Smooth muscle cell (in vitro differentiated cells): ENCODE measurements around the gene PRKCZ. TPM values are rescaled to one million over a fixed set of nuclear protein-coding genes. Genes with fewer than 3 reads are reported as not detected.

Experiments used
- DNase-seq: peaks from one replicate; lab custom pipeline; 2025; ENCODE audit not compliant: unreplicated experiment; lab: John Stamatoyannopoulos, UW
- H2AFZ ChIP-seq: fragments of 200-600 bp; sonication (generic); 2 replicates; pipeline ENCODE4 v1.6.0; 2016; ENCODE audit warnings: antibody characterized with exemption, low read depth, mild to moderate bottlenecking
- H3F3A ChIP-seq: fragments of 200-600 bp; sonication (generic); 2 replicates; pipeline ENCODE4 v1.6.0; 2017; ENCODE audit warnings: antibody characterized with exemption, low read depth
- H3K27ac ChIP-seq: fragments of 200-600 bp; sonication (generic); 2 replicates; pipeline ENCODE4 v1.5.1; 2016; ENCODE audit warnings: low read depth, mild to moderate bottlenecking
- H3K27me3 ChIP-seq: fragments of 200-600 bp; sonication (generic); 2 replicates; pipeline ENCODE4 v1.6.1; 2016; ENCODE audit warnings: low read depth, mild to moderate bottlenecking
- H3K36me3 ChIP-seq: fragments of 200-600 bp; sonication (generic); 2 replicates; pipeline ENCODE4 v1.5.1; 2016; ENCODE audit warnings: low read depth
- H3K4me1 ChIP-seq: fragments of 200-600 bp; sonication (generic); 2 replicates; pipeline ENCODE4 v1.5.1; 2016; ENCODE audit warnings: low read depth
- H3K4me2 ChIP-seq: fragments of 200-600 bp; sonication (generic); 2 replicates; pipeline ENCODE4 v1.6.0; 2016; ENCODE audit warnings: mild to moderate bottlenecking
- H3K4me3 ChIP-seq: fragments of 200-600 bp; sonication (generic); 2 replicates; pipeline ENCODE4 v1.5.1; 2016; ENCODE audit warnings: mild to moderate bottlenecking
- H3K79me2 ChIP-seq: fragments of 200-600 bp; sonication (generic); 2 replicates; pipeline ENCODE4 v1.6.0; 2016; ENCODE audit warnings: low read depth, mild to moderate bottlenecking
- H3K9ac ChIP-seq: fragments of 200-600 bp; sonication (generic); 2 replicates; pipeline ENCODE4 v1.6.0; 2016; ENCODE audit warnings: low read depth
- H3K9me3 ChIP-seq: fragments of 200-600 bp; sonication (generic); replicated peaks from 2 replicates; pipeline ENCODE4 v1.5.1; 2016; ENCODE audit warnings: low read depth
- H4K20me1 ChIP-seq: fragments of 200-600 bp; sonication (generic); 2 replicates; pipeline ENCODE4 v1.6.0; 2016; ENCODE audit warnings: low read depth
- WGBS: methylation state at CpG from one replicate; pipeline ENCODE4 v1.1.7; 2016; ENCODE audit warnings: low lambda C conversion rate; 5-methylcytosine and 5-hydroxymethylcytosine counted together
- polyA plus RNA-seq: library from polyadenylated mRNA; unstranded; fragments of >200 nt; fragmentation: Nextera tagmentation; extraction: Ambion mirVana; gene quantifications from 2 replicates; pipeline ENCODE4 v1.2.1, GENCODE V29; 2016
- total RNA-seq: library from RNA; depleted of rRNA; stranded (reverse); fragments of >200 nt; gene quantifications from 2 replicates; pipeline ENCODE4 v1.2.3, GENCODE V29; 2014
- TF ChIP-seq, protein P1 (sequence below): fragments of 200-600 bp; sonication (generic); IDR thresholded peaks from 2 replicates; pipeline ENCODE4 v1.5.1; 2017; ENCODE audit warnings: borderline replicate concordance, mild to moderate bottlenecking, antibody characterized with exemption; ENCODE audit not compliant: insufficient read depth, poor library complexity, severe bottlenecking

Gene PRKCZ
- total and polyA plus RNA-seq, 2 experiments from 2014 or later, result 5.8 to 10.3 TPM

DNA sequence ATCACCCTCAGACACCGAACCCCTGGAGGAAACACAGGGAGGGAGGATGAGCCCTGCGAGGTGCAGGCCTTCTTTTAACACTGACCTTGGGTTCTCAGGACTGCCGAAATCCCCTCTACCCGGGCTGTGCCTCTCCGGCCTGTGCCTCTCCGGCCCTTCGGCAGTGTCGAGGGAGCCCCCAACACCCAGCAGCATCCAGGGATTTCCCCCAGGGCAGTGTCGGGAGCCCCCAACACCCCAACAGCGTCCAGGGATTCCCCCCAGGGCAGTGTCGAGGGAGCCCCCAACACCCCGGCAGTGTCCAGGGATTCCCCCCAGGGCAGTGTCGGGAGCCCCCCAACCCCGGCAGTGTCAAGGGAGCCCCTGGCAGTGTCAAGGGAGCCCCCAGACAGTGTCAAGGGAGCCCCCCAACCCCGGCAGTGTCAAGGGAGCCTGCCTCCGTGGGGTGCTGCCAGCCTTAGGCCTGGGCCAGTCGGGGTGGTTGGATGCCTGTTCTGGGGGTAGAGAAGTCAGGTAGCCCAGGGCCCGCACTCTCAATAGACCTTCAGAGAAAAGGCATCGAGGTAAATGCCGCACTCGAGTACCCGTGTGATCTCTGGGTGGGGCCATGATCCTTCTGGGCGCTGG, 57.5 kb downstream of the PRKCZ start:
- Histone ChIP-seq H3K27ac (no peak overlapping the region), H3K4me1 (no peaks in the 10 kb centered on the region), H3K27me3 (no peaks in the 10 kb centered on the region), H3K79me2 (no peaks in the 10 kb centered on the region), H4K20me1 (no peaks in the 10 kb centered on the region), H3K9ac (no peak overlapping the region), H3F3A (no peaks in the 10 kb centered on the region), H3K4me2 (no peak overlapping the region), H3K36me3 (no peaks in the 10 kb centered on the region), H3K9me3 (no peaks in the 10 kb centered on the region), H3K4me3 (no peak overlapping the region), H2AFZ (no peak overlapping the region)
- WGBS, result 97% methylated on average over 23 of the region's 23 CpGs
- TF ChIP-seq, protein P1, sequence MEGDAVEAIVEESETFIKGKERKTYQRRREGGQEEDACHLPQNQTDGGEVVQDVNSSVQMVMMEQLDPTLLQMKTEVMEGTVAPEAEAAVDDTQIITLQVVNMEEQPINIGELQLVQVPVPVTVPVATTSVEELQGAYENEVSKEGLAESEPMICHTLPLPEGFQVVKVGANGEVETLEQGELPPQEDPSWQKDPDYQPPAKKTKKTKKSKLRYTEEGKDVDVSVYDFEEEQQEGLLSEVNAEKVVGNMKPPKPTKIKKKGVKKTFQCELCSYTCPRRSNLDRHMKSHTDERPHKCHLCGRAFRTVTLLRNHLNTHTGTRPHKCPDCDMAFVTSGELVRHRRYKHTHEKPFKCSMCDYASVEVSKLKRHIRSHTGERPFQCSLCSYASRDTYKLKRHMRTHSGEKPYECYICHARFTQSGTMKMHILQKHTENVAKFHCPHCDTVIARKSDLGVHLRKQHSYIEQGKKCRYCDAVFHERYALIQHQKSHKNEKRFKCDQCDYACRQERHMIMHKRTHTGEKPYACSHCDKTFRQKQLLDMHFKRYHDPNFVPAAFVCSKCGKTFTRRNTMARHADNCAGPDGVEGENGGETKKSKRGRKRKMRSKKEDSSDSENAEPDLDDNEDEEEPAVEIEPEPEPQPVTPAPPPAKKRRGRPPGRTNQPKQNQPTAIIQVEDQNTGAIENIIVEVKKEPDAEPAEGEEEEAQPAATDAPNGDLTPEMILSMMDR, result no peak
- no peak for DNase-seq

DNA sequence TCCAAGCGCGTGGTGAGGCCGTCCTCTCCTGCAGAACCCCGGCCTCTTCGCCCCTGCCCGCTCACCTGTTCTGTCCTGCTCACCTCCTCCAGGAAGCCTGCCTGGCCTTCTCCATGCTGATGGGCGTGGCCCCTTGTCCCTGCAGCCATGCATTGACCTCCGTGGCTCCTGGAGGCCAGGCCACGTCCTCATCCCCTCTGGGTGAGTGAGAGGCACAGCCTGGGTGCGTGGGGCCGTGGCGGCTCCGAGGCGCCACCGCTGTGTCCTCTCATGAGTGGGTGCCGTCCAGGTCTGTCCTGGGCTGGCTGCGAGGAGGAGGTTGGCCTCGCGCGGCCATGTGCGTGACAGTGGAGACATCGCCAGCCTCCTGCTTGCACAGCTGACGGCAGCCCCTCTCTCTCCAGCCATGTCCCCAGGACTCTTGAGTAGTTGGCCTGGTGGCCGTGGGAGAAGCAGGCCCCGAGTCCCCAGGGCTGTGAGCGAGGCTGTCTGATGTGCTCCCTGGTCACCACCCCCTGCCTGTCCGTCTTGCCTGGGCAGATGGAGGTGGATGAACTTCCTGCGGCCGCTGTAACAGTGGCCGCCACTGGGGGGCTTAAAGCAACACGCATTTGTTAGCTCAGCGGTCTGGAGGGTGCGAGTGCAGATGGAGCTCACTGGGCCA, 58.1 kb downstream of the PRKCZ start:
- Histone ChIP-seq H3K27me3 (no peaks in the 10 kb centered on the region), H3K4me2 (no peak overlapping the region), H3K4me1 (no peaks in the 10 kb centered on the region), H3K79me2 (no peaks in the 10 kb centered on the region), H2AFZ (no peak overlapping the region), H3F3A (no peaks in the 10 kb centered on the region), H3K27ac (no peak overlapping the region), H4K20me1 (no peaks in the 10 kb centered on the region), H3K36me3 (no peaks in the 10 kb centered on the region), H3K9ac (no peak overlapping the region), H3K4me3 (no peak overlapping the region), H3K9me3 (no peaks in the 10 kb centered on the region)
- TF ChIP-seq, protein P1, result peak; percentile 46
- no peak for DNase-seq
- WGBS, result 80% methylated on average over 33 of the region's 33 CpGs

GRCh38 chr1:2108877-2109580, 58.8 kb downstream of the PRKCZ start:
- TF ChIP-seq, protein P1, result no peak
- no peaks in the 10 kb centered on the region for H3F3A ChIP-seq
- no peaks in the 10 kb centered on the region for H3K36me3 ChIP-seq
- no peaks in the 10 kb centered on the region for H3K27me3 ChIP-seq
- no peak overlapping the region for H3K4me2 ChIP-seq
- no peak overlapping the region for H2AFZ ChIP-seq
- H3K9me3 ChIP-seq, result no peaks in the 10 kb centered on the region
- H3K4me3 ChIP-seq, result no peak overlapping the region
- H3K79me2 ChIP-seq, result no peaks in the 10 kb centered on the region
- H3K9ac ChIP-seq, result no peak overlapping the region
- no peak for DNase-seq
- 86% methylated on average over 20 of the region's 28 CpGs for WGBS
- no peak overlapping the region for H3K27ac ChIP-seq
- no peaks in the 10 kb centered on the region for H4K20me1 ChIP-seq
- H3K4me1 ChIP-seq, result no peaks in the 10 kb centered on the region
